Middle frontal gyrus (tissue), 1 donor: Measurements from ENCODE around the gene KRT16.
"Not testable (repeated sequence)": the region's sequence is repeated elsewhere in the genome, so short reads cannot be mapped to it uniquely, and the experiment has no call there.

ENCODE experiments used
- DNase-seq: peaks from one replicate; pipeline ENCODE4 v3.0.0-alpha.2; 2015; ENCODE audit warnings: low spot score; ENCODE audit errors: extremely low spot score

The KRT16 gene

GRCh38 chr17:41583137-41584127, 29.1 kb downstream of the KRT16 start:
- no peak for DNase-seq

GRCh38 chr17:41582061-41582968, 30.3 kb downstream of the KRT16 start:
- DNase-seq = not testable (repeated sequence)

- DNase-seq = no peak
These were observed 31.1 kb downstream of the KRT16 start for GRCh38 chr17:41581366-41582060.

GRCh38 chr17:41580687-41581365, 31.7 kb downstream of the KRT16 start:
- DNase-seq = no peak

- no peak for DNase-seq
These were observed 32.4 kb downstream of the KRT16 start for GRCh38 chr17:41580244-41580575.

- DNase-seq = no peak
These were observed 32.9 kb downstream of the KRT16 start for GRCh38 chr17:41579484-41580243.

GRCh38 chr17:41578971-41579370, 33.6 kb downstream of the KRT16 start:
- DNase-seq = no peak

- no peak for DNase-seq
These were observed 34.0 kb downstream of the KRT16 start for GRCh38 chr17:41578538-41578937.

- not testable (repeated sequence) for DNase-seq
These were observed 35.8 kb downstream of the KRT16 start for GRCh38 chr17:41576740-41577139.

- DNase-seq = no peak
These were observed 37.2 kb downstream of the KRT16 start for GRCh38 chr17:41575336-41575735.

- no peak for DNase-seq
These were observed 40.8 kb downstream of the KRT16 start, which contains the start of gene KRT9 for GRCh38 chr17:41571561-41572434. KRT9 (minus strand) TSS chr17:41572059; CDS start chr17:41571992, 67 bp downstream.

GRCh38 chr17:41567317-41567716, 45.2 kb downstream of the KRT16 start:
- DNase-seq = no peak

GRCh38 chr17:41565338-41565737, 47.2 kb downstream of the KRT16 start:
- no peak for DNase-seq

GRCh38 chr17:41563607-41564170, 48.9 kb downstream of the KRT16 start:
- DNase-seq = no peak

GRCh38 chr17:41561554-41561953, 51.0 kb downstream of the KRT16 start:
- no peak for DNase-seq
